Measurements from ENCODE around the gene ATG9A.

- no peak for TF ChIP-seq CTCF (IDR thresholded peaks at IDR 0.05)
- no peak for TF ChIP-seq ZFX (IDR thresholded peaks at IDR 0.05; ENCODE audit: borderline replicate concordance)
These were observed 45.0 kb upstream of the ATG9A start for GRCh38 chr2:219274361-219274921.

Data from 22Rv1 (cell line).